GM18520 (cell line): ENCODE measurements around the gene TMEM43.
"Not testable (repeated sequence)": the region's sequence is repeated elsewhere in the genome, so short reads cannot be mapped to it uniquely, and the experiment has no call there.

ENCODE experiments used
- ATAC-seq: cut with Tn5 transposase; IDR thresholded peaks from one replicate; pipeline ENCODE4 v1.9.1; 2021; ENCODE audit not compliant: unreplicated experiment

TMEM43 gene

GRCh38 chr3:14124615-14125192 lies at the start of gene TMEM43, which contains the start of gene CHCHD4:
TSS of gene TMEM43 (plus strand) at chr3:14125052. CDS start at chr3:14125194, 142 bp downstream.
TSS of gene CHCHD4 (minus strand) at chr3:14124870. CDS start at chr3:14124676, 194 bp downstream.
- ATAC-seq = peak; percentile 88

- not testable (repeated sequence) for ATAC-seq
Observed at GRCh38 chr3:14075233-14075632, 49.6 kb upstream of the TMEM43 start.

GRCh38 chr3:14077310-14077709 lies 47.5 kb upstream of the TMEM43 start:
- ATAC-seq = no peak

GRCh38 chr3:14082108-14082657 lies 42.7 kb upstream of the TMEM43 start:
- ATAC-seq = peak; percentile 46

- not testable (repeated sequence) for ATAC-seq
Observed at GRCh38 chr3:14087461-14087860, 37.4 kb upstream of the TMEM43 start.

GRCh38 chr3:14091959-14092358 lies 32.9 kb upstream of the TMEM43 start:
- ATAC-seq = not testable (repeated sequence)

GRCh38 chr3:14092464-14092863 lies 32.4 kb upstream of the TMEM43 start:
- no peak for ATAC-seq

GRCh38 chr3:14093831-14094230 lies 31.0 kb upstream of the TMEM43 start:
- no peak for ATAC-seq

- no peak for ATAC-seq
Observed at GRCh38 chr3:14096742-14097141, 28.1 kb upstream of the TMEM43 start.

GRCh38 chr3:14097616-14098391 lies 27.0 kb upstream of the TMEM43 start:
- no peak for ATAC-seq

GRCh38 chr3:14109821-14110220 lies 15.0 kb upstream of the TMEM43 start:
- ATAC-seq = not testable (repeated sequence)

- ATAC-seq = no peak
Observed at GRCh38 chr3:14110699-14111098, 14.2 kb upstream of the TMEM43 start.

- ATAC-seq = no peak
Observed at GRCh38 chr3:14113965-14114635, 10.8 kb upstream of the TMEM43 start.

- ATAC-seq = no peak
Observed at GRCh38 chr3:14117468-14118399, 7.1 kb upstream of the TMEM43 start.

GRCh38 chr3:14118400-14119381 lies 6.2 kb upstream of the TMEM43 start:
- ATAC-seq = no peak

- no peak for ATAC-seq
Observed at GRCh38 chr3:14119651-14120050, 5.2 kb upstream of the TMEM43 start.

- no peak for ATAC-seq
Observed at GRCh38 chr3:14120111-14120920, 4.5 kb upstream of the TMEM43 start.

GRCh38 chr3:14120921-14121448 lies 3.9 kb upstream of the TMEM43 start:
- not testable (repeated sequence) for ATAC-seq
